ENCODE data around the gene RAD23B. TPM values are rescaled to one million over a fixed set of nuclear protein-coding genes. Genes with fewer than 3 reads are reported as not detected.

RAD23B gene
- total RNA-seq (10 to 100 TPM; 19.3 to 86.8 (median 61.4) TPM), polyA plus RNA-seq (10 to 100 TPM; 35.1 to 50.7 (median 39.7) TPM)
- long read RNA-seq, donor 1, full-length matches to known transcripts = 5 of 37 reads
- long read RNA-seq, donor 1, partial matches to known transcripts = 32 of 37 reads
- long read RNA-seq, donor 1, other reads (novel, unspliced or antisense) = 0 of 37 reads
- long read RNA-seq, donor 2, full-length matches to known transcripts = 13 of 67 reads
- long read RNA-seq, donor 2, partial matches to known transcripts = 54 of 67 reads
- long read RNA-seq, donor 2, other reads (novel, unspliced or antisense) = 0 of 67 reads
- long read RNA-seq, donor 3, full-length matches to known transcripts = 3 of 29 reads
- long read RNA-seq, donor 3, partial matches to known transcripts = 26 of 29 reads
- long read RNA-seq, donor 3, other reads (novel, unspliced or antisense) = 0 of 29 reads
- long read RNA-seq, donor 4, full-length matches to known transcripts = 2 of 2 reads
- long read RNA-seq, donor 4, partial matches to known transcripts = 0 of 2 reads
- long read RNA-seq, donor 4, other reads (novel, unspliced or antisense) = 0 of 2 reads
- long read RNA-seq, donor 5, full-length matches to known transcripts = 11 of 94 reads
- long read RNA-seq, donor 5, partial matches to known transcripts = 83 of 94 reads
- long read RNA-seq, donor 5, other reads (novel, unspliced or antisense) = 0 of 94 reads
- long read RNA-seq, donor 6, full-length matches to known transcripts = 26 of 129 reads
- long read RNA-seq, donor 6, partial matches to known transcripts = 103 of 129 reads
- long read RNA-seq, donor 6, other reads (novel, unspliced or antisense) = 0 of 129 reads
- long read RNA-seq, donor 7, full-length matches to known transcripts = 8 of 95 reads
- long read RNA-seq, donor 7, partial matches to known transcripts = 87 of 95 reads
- long read RNA-seq, donor 7, other reads (novel, unspliced or antisense) = 0 of 95 reads
- long read RNA-seq, donor 8, full-length matches to known transcripts = 19 of 118 reads
- long read RNA-seq, donor 8, partial matches to known transcripts = 99 of 118 reads
- long read RNA-seq, donor 8, other reads (novel, unspliced or antisense) = 0 of 118 reads
- long read RNA-seq, donor 9, full-length matches to known transcripts = 10 of 83 reads
- long read RNA-seq, donor 9, partial matches to known transcripts = 73 of 83 reads
- long read RNA-seq, donor 9, other reads (novel, unspliced or antisense) = 0 of 83 reads
- long read RNA-seq, donor 10, full-length matches to known transcripts = 6 of 6 reads
- long read RNA-seq, donor 10, partial matches to known transcripts = 0 of 6 reads
- long read RNA-seq, donor 10, other reads (novel, unspliced or antisense) = 0 of 6 reads

DNA sequence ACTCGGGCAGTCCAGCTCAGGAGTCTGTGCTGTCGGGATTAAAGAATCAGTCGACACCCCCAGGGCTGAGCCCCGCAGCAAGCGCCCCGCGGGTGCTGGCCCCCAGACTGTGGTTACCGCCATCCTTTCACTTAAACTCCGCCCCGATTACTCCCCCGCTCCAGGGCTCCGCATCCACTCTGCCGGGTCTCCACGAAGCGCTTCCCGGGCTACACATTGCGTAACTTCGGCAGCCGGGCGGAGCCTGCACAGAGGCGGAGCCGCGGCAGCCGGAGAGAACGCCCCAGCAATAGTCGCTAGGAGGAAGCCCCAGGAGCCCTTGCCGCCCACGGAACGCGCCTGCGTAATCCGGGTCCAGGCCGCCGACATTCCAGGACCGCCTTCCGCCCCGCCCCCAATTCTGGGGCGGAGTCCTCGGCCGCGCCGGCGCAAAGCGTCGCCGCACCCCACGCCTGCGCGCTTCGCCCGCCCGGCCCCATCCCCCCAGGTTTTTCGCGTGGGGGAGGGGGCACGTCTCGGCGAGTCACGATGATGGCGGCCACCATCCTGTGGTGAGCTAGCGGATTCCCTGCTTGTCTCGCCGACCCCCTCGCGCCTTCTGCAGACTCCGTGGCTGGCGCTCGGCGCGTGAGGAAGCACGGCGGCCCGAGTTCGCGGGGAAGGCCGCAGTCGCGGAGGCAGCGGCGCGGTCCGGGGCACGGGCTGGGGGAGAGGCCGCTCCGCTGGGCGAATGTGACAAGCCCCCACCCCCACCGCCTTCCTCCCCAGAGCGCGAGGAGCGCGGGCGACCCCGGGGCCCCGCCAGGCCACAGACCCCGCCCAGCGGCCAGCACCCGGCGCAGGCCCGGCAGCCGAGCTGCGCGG is at the start of gene RAD23B:
TSS of gene RAD23B (plus strand) at position 521 of the 864 bp plus-strand sequence. CDS start 351 bp downstream, outside the sequence.
- WGBS, 5 donors = 0% methylated on average over 40 to 101 of the region's 101 CpGs
- H3K36me3 ChIP-seq = no peaks in the 10 kb centered on the region
- TF ChIP-seq, protein P1, sequence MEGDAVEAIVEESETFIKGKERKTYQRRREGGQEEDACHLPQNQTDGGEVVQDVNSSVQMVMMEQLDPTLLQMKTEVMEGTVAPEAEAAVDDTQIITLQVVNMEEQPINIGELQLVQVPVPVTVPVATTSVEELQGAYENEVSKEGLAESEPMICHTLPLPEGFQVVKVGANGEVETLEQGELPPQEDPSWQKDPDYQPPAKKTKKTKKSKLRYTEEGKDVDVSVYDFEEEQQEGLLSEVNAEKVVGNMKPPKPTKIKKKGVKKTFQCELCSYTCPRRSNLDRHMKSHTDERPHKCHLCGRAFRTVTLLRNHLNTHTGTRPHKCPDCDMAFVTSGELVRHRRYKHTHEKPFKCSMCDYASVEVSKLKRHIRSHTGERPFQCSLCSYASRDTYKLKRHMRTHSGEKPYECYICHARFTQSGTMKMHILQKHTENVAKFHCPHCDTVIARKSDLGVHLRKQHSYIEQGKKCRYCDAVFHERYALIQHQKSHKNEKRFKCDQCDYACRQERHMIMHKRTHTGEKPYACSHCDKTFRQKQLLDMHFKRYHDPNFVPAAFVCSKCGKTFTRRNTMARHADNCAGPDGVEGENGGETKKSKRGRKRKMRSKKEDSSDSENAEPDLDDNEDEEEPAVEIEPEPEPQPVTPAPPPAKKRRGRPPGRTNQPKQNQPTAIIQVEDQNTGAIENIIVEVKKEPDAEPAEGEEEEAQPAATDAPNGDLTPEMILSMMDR (IDR thresholded peaks at IDR 0.05) = no peak
- TF ChIP-seq POLR2AphosphoS5 (IDR thresholded peaks at IDR 0.05) (peak; percentile 82 to 95 (median 90)), POLR2A (IDR thresholded peaks at IDR 0.05) (peak in 2 of 4 donors; percentile 50 to 53)
- H3K4me3 ChIP-seq = peak within 1 kb of the TSS; percentile 78 to 99 (median 94)
- H3K4me1 ChIP-seq = peaks cover 22 to 46% (median 37%) of the 10 kb centered on the region in 4 donors
- peak within 1 kb of the TSS; percentile 96 to 100 (median 99) for H3K27ac ChIP-seq
- no peaks in the 10 kb centered on the region for H3K9me3 ChIP-seq
- intact Hi-C loops (cut with DNase I; ENCODE audit: low total_unique reads) = no loop called here
- no peaks in the 10 kb centered on the region for H3K27me3 ChIP-seq
- peak; percentile 98 to 100 for DNase-seq

- Histone ChIP-seq H3K36me3 (no peaks in the 10 kb centered on the region), H3K4me3 (no peak overlapping the region), H3K9me3 (no peaks in the 10 kb centered on the region), H3K27me3 (no peaks in the 10 kb centered on the region), H3K4me1 (no peaks in the 10 kb centered on the region), H3K27ac (no peak overlapping the region)
- 79 to 93% (median 81%) methylated on average over 3 of the region's 3 CpGs for WGBS, 5 donors
- intact Hi-C loops (cut with DNase I; ENCODE audit: low total_unique reads) = loop anchor here (10.0 kb wide), 1 partner anchor 109 kb away; no protein-coding TSS in a partner anchor
- TF ChIP-seq POLR2AphosphoS5 (IDR thresholded peaks at IDR 0.05) (no peak), POLR2A (IDR thresholded peaks at IDR 0.05) (no peak), EP300 (IDR thresholded peaks at IDR 0.05) (no peak)
- TF ChIP-seq, protein P1 (IDR thresholded peaks at IDR 0.05) = no peak
- DNase-seq = no peak
Observed at GRCh38 chr9:107235765-107236442, 47.2 kb upstream of the RAD23B start.

DNA sequence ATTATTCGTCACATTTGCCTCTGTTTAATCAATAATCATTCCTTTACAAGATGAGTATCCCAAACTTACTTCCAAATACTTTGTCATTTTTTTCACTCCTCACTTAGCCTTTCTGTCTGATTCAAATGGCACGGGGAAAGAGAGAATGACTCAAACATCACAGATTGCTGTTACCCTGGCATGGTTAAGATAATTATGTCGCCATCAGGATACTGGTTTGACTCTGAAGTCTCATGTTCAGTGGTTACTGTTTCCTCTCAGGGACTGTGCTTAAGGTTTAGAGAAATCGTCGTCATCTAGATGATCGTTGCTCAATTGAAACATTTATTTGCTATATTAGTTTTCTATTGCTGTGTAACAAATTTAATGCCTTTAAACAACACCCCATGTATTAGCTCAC is 45.2 kb upstream of the RAD23B start:
- Histone ChIP-seq H3K36me3 (no peaks in the 10 kb centered on the region), H3K27me3 (no peaks in the 10 kb centered on the region), H3K9me3 (no peaks in the 10 kb centered on the region), H3K4me1 (no peaks in the 10 kb centered on the region), H3K27ac (no peak overlapping the region), H3K4me3 (no peak overlapping the region)
- no peak for TF ChIP-seq POLR2AphosphoS5 (IDR thresholded peaks at IDR 0.05)
- no peak for TF ChIP-seq POLR2A (IDR thresholded peaks at IDR 0.05)
- TF ChIP-seq, protein P1 (IDR thresholded peaks at IDR 0.05) = no peak
- TF ChIP-seq EP300 (IDR thresholded peaks at IDR 0.05) = no peak
- 73 to 89% (median 81%) methylated on average over 6 of the region's 6 CpGs for WGBS, 5 donors
- no peak for DNase-seq
- intact Hi-C loops (cut with DNase I; ENCODE audit: low total_unique reads) = loop anchor here (10.0 kb wide), 1 partner anchor 107 kb away; no protein-coding TSS in a partner anchor

Measured in stomach (tissue), 19 donors.